K562 (cell line): ENCODE measurements around the gene PPFIA3. TPM values are rescaled to one million over a fixed set of nuclear protein-coding genes. Genes with fewer than 3 reads are reported as not detected.

Experiments
- DDX20 ChIP-seq: fragments of 450-650 bp; IDR thresholded peaks from 2 replicates; pipeline ENCODE4 v1.6.1; 2016; ENCODE audit warnings: missing genetic modification characterization, low read depth, mild to moderate bottlenecking, missing compliant biosample characterization, moderate library complexity
- GATA2 ChIP-seq: sonication (generic); formaldehyde crosslinking; IDR thresholded peaks from 2 replicates; pipeline ENCODE4 v1.4.0; 2020; ENCODE audit warnings: mild to moderate bottlenecking, missing genetic modification reagents
- GATAD2B ChIP-seq: fragments of 450-650 bp; IDR thresholded peaks from 2 replicates; pipeline ENCODE4 v1.6.1; 2017; ENCODE audit warnings: mild to moderate bottlenecking, borderline replicate concordance
- IFI16 ChIP-seq: fragments of 250-450 bp; sonication (Bioruptor Pico); IDR thresholded peaks from 2 replicates; pipeline ENCODE4 v2.1.2; 2022; ENCODE audit warnings: mild to moderate bottlenecking, inconsistent platforms
- MBD1 ChIP-seq: fragments of 250-450 bp; sonication (Bioruptor Pico); IDR thresholded peaks from 2 replicates; pipeline ENCODE4 v1.8.0; 2022; ENCODE audit warnings: inconsistent platforms
- PCBP1 ChIP-seq: fragments of 200-400 bp; formaldehyde crosslinking; IDR thresholded peaks from 2 replicates; pipeline ENCODE4 v1.6.1; 2018; ENCODE audit warnings: mild to moderate bottlenecking, low read depth, low read length; ENCODE audit not compliant: poor library complexity, severe bottlenecking
- PCBP2 ChIP-seq: fragments of 200-400 bp; formaldehyde crosslinking; IDR thresholded peaks from 2 replicates; pipeline ENCODE4 v1.6.1; 2018; ENCODE audit warnings: low read length, low read depth, mild to moderate bottlenecking, moderate library complexity; ENCODE audit not compliant: poor library complexity, severe bottlenecking
- PHB ChIP-seq: fragments of 250-450 bp; sonication (Bioruptor Pico); IDR thresholded peaks from 2 replicates; pipeline ENCODE4 v1.5.0; 2021
- PML ChIP-seq: IDR thresholded peaks from 2 replicates; pipeline ENCODE4 v1.6.1; 2012; ENCODE audit warnings: low read length, inconsistent platforms
- POLR2G ChIP-seq: fragments of 200-400 bp; formaldehyde crosslinking; IDR thresholded peaks from 2 replicates; pipeline ENCODE4 v1.6.1; 2017; ENCODE audit warnings: low read depth, mild to moderate bottlenecking, antibody characterized with exemption, low read length, moderate library complexity
- RBFOX2 ChIP-seq: fragments of 200-400 bp; formaldehyde crosslinking; IDR thresholded peaks from 2 replicates; pipeline ENCODE4 v1.6.1; 2017; ENCODE audit warnings: low read depth, mild to moderate bottlenecking, low read length, moderate library complexity
- RNF2 ChIP-seq: sonication (generic); IDR thresholded peaks from 2 replicates; pipeline ENCODE4 v1.6.1; 2016
- SIN3B ChIP-seq: fragments of 450-650 bp; IDR thresholded peaks from 2 replicates; pipeline ENCODE4 v1.6.1; 2017; ENCODE audit warnings: low read depth, mild to moderate bottlenecking, moderate library complexity
- ZBTB33 ChIP-seq: sonication (generic); formaldehyde crosslinking; IDR thresholded peaks from 2 replicates; pipeline ENCODE4 v1.8.1; 2023; ENCODE audit warnings: mild to moderate bottlenecking, missing genetic modification reagents
- ZEB2 ChIP-seq: fragments of 450-650 bp; IDR thresholded peaks from 2 replicates; pipeline ENCODE4 v1.6.1; 2016
- ZNF175 ChIP-seq: fragments of 200-800 bp; sonication (Bioruptor generic); IDR thresholded peaks from 2 replicates; pipeline ENCODE4 v1.6.1; 2016; ENCODE audit warnings: low read depth, mild to moderate bottlenecking, missing genetic modification characterization, missing compliant biosample characterization
- polyA plus RNA-seq, 8 experiments: library from polyadenylated mRNA; depleted of rRNA in 4 of 8; stranded (reverse) in 5 of 8; unstranded in 3 of 8; fragments of >200 nt; fragmentation: Nextera tagmentation in 2 of 8; fragmentation: Illumina TruSeq in 1 of 8; extraction: Ambion mirVana in 2 of 8; extraction: Trizol in 1 of 8; gene quantifications; 2 replicates each; pipeline versions ENCODE4 v1.2.1 to v1.2.3, GENCODE V29; 2011 to 2014; ENCODE audit warnings: inconsistent platforms in 1 of 8, missing spikeins in 1 of 8
- total RNA-seq, 7 experiments: library from RNA; depleted of rRNA in 6 of 7; stranded (reverse); fragments of >200 nt in 6 of 7; fragmentation: Illumina TruSeq in 2 of 7; extraction: Trizol in 2 of 7; gene quantifications; 2 replicates each; pipeline versions ENCODE4 v1.2.1 to v1.2.3, GENCODE V29; 2011 to 2021; ENCODE audit warnings: low replicate concordance in 1 of 7

PPFIA3 gene
- total and polyA plus RNA-seq, 9 of the 15 experiments (the other 6 are each of a cell fraction or from before 2014, with no cell fraction given) = 0.10 to 53.0 (median 17.6) TPM

GRCh38 chr19:49071860-49072547 lies 47.3 kb upstream of the PPFIA3 start (continued):
- peak; percentile 78 for TF ChIP-seq ZBTB33 (CRISPR knock-in tag)
- TF ChIP-seq MBD1 (CRISPR knock-in tag) = peak; percentile 84; the same call in 1 of the 2 replicates
- peak; percentile 40 for TF ChIP-seq RBFOX2
- no peak for TF ChIP-seq ZEB2
- no peak for TF ChIP-seq IFI16 (CRISPR knock-in tag)
- no peak for TF ChIP-seq SIN3B
- peak; percentile 56 for TF ChIP-seq PCBP1
- peak; percentile 46; the same call in 1 of the 2 replicates for TF ChIP-seq POLR2G
- no peak for TF ChIP-seq GATAD2B
- no peak for TF ChIP-seq DDX20 (tag)
- TF ChIP-seq PHB (CRISPR knock-in tag) = no peak
- TF ChIP-seq ZNF175 (CRISPR knock-in tag) = no peak
- TF ChIP-seq PML = no peak
- TF ChIP-seq RNF2 = no peak
- no peak for TF ChIP-seq GATA2 (CRISPR knock-in tag)
- TF ChIP-seq PCBP2 = no peak
